Neural cell (in vitro differentiated cells): ENCODE measurements around the gene SMTNL2. TPM values are rescaled to one million over a fixed set of nuclear protein-coding genes. Genes with fewer than 3 reads are reported as not detected.

Source experiments
- H2AFZ ChIP-seq: fragments of 200-600, 300-800 bp; sonication (generic), shearing (Covaris generic); 2 replicates; pipeline ENCODE4 v1.6.0; 2014; ENCODE audit warnings: low read depth, mild to moderate bottlenecking, antibody characterized with exemption, low read length, moderate library complexity
- H3F3A ChIP-seq: fragments of 200-600 bp; shearing (Covaris generic); 2 replicates; pipeline ENCODE4 v1.6.1; 2016; ENCODE audit warnings: mild to moderate bottlenecking, moderate library complexity, mixed read lengths, antibody characterized with exemption, low read length; ENCODE audit not compliant: insufficient read depth, poor library complexity, severe bottlenecking
- H3K27ac ChIP-seq: fragments of 200-600, 300-800 bp; sonication (generic), shearing (Covaris generic); 2 replicates; pipeline ENCODE4 v1.5.1; 2014; ENCODE audit warnings: mild to moderate bottlenecking, low read length, moderate library complexity
- H3K27me3 ChIP-seq: fragments of 300-800, 200-600 bp; sonication (generic), shearing (Covaris generic); 2 replicates; pipeline ENCODE4 v1.6.0; 2014; ENCODE audit warnings: mild to moderate bottlenecking, low read depth, low read length, moderate library complexity; ENCODE audit not compliant: insufficient read depth
- H3K36me3 ChIP-seq: fragments of 300-800, 200-600 bp; sonication (generic), shearing (Covaris generic); 2 replicates; pipeline ENCODE4 v1.5.1; 2014; ENCODE audit warnings: mild to moderate bottlenecking, antibody characterized with exemption, low read length, moderate library complexity; ENCODE audit not compliant: insufficient read depth
- H3K4me2 ChIP-seq: fragments of 300-800, 200-600 bp; sonication (generic), shearing (Covaris generic); 2 replicates; pipeline ENCODE4 v1.6.0; 2014; ENCODE audit warnings: mild to moderate bottlenecking, low read length
- H3K4me3 ChIP-seq: fragments of 300-800, 200-600 bp; sonication (generic), shearing (Covaris generic); 2 replicates; pipeline ENCODE4 v1.5.1; 2014; ENCODE audit warnings: mild to moderate bottlenecking, low read length, moderate library complexity
- H3K79me2 ChIP-seq: fragments of 200-600 bp; shearing (Covaris generic); replicated peaks from 2 replicates; pipeline ENCODE4 v1.6.0; 2014; ENCODE audit warnings: mild to moderate bottlenecking, low read length, moderate library complexity; ENCODE audit not compliant: insufficient read depth
- H3K9ac ChIP-seq: fragments of 300-800, 200-600 bp; sonication (generic), shearing (Covaris generic); 2 replicates; pipeline ENCODE4 v1.6.1; 2016; ENCODE audit warnings: mild to moderate bottlenecking, low read length, mixed read lengths
- H3K9me2 ChIP-seq: fragments of 200-600 bp; shearing (Covaris generic); 2 replicates; pipeline ENCODE4 v1.6.1; 2016; ENCODE audit warnings: mild to moderate bottlenecking, low read length, mixed read lengths; ENCODE audit not compliant: insufficient read depth
- H3K9me3 ChIP-seq: fragments of 200-600, 300-800 bp; sonication (generic), shearing (Covaris generic); 2 replicates; pipeline ENCODE4 v1.6.1; 2016; ENCODE audit warnings: mild to moderate bottlenecking, mixed run types, low read length, moderate library complexity, mixed read lengths
- H4K20me1 ChIP-seq: fragments of 200-600 bp; shearing (Covaris generic); 2 replicates; pipeline ENCODE4 v1.6.1; 2016; ENCODE audit warnings: mild to moderate bottlenecking, mixed run types; ENCODE audit not compliant: insufficient read depth
- EP300 ChIP-seq: fragments of 450-650 bp; conservative IDR thresholded peaks from 2 replicates; pipeline ENCODE4 v1.6.1; 2014; ENCODE audit warnings: antibody characterized with exemption, mild to moderate bottlenecking, moderate library complexity; ENCODE audit not compliant: poor library complexity, severe bottlenecking
- EZH2 ChIP-seq: fragments of 200-600, 300-800 bp; shearing (Covaris generic), sonication (generic); IDR thresholded peaks from 2 replicates; pipeline ENCODE4 v1.6.1; 2014; ENCODE audit warnings: antibody characterized with exemption, low read length, borderline replicate concordance, mild to moderate bottlenecking; ENCODE audit not compliant: insufficient read depth, poor library complexity, severe bottlenecking
- MXI1 ChIP-seq: fragments of 450-650 bp; conservative IDR thresholded peaks from 2 replicates; pipeline ENCODE4 v1.6.1; 2014; ENCODE audit warnings: antibody characterized with exemption, mild to moderate bottlenecking; ENCODE audit not compliant: poor library complexity, severe bottlenecking
- POLR2AphosphoS5 ChIP-seq: IDR thresholded peaks from 2 replicates; pipeline ENCODE4 v1.6.1; 2012
- RAD21 ChIP-seq: fragments of 450-650 bp; conservative IDR thresholded peaks from 2 replicates; pipeline ENCODE4 v1.6.1; 2014; ENCODE audit warnings: antibody characterized with exemption, mild to moderate bottlenecking, moderate library complexity
- SMC3 ChIP-seq: fragments of 450-650 bp; conservative IDR thresholded peaks from 2 replicates; pipeline ENCODE4 v1.6.1; 2014; ENCODE audit warnings: antibody characterized with exemption, mild to moderate bottlenecking, moderate library complexity; ENCODE audit not compliant: poor library complexity
- TAF1 ChIP-seq: IDR thresholded peaks from 2 replicates; pipeline ENCODE4 v1.6.1; 2012; ENCODE audit warnings: low read depth
- polyA plus RNA-seq: library from polyadenylated mRNA; depleted of rRNA; stranded (reverse); fragments of >200 nt; gene quantifications from 2 replicates; pipeline ENCODE4 v1.2.3, GENCODE V29; 2014
- TF ChIP-seq, protein P1 (sequence below): fragments of 450-650 bp; IDR thresholded peaks from 2 replicates; pipeline ENCODE4 v1.5.1; 2014; ENCODE audit warnings: antibody characterized with exemption, mild to moderate bottlenecking, moderate library complexity; ENCODE audit not compliant: poor library complexity, severe bottlenecking
- TF ChIP-seq, protein P2 (sequence below): IDR thresholded peaks from 2 replicates; pipeline ENCODE4 v1.6.1; 2012; ENCODE audit warnings: borderline replicate concordance

SMTNL2 gene
- polyA plus RNA-seq, 1 donor from 2014 or later, result 0.81 TPM

DNA sequence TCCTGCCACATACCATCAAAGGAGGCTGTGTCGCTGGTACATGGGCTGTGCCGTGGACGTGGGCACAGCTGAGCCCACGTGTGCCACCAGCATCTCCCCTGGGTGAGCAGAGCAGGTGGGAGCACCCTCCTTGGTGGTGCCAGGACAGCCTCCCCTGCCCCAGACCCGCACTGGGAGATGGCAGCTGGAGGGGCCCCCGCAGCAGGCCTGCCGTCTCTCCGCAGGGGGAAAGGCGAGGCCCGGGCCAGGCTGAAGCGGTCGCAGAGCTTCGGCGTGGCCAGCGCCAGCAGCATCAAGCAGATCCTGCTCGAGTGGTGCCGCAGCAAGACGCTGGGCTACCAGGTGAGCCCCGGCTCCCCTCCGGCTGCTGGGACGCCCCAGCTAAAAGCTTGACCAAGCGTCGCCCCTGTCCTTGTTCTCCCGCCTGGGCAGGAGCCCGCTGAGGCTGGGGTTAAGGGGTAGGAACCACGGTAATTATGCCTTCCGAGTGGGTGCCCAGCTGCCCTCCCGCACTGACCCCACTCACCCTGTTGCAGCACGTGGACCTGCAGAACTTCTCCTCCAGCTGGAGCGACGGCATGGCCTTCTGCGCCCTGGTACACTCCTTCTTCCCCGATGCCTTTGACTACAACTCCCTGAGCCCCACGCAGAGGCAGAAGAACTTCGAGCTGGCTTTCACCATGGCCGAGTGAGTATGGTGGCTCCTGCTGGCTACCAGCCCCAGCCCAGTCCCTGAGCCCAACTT lies 12.5 kb downstream of the SMTNL2 start:
- TF ChIP-seq POLR2AphosphoS5 (no peak), TAF1 (no peak), SMC3 (no peak), MXI1 (no peak), RAD21 (no peak), EP300 (no peak), EZH2 (no peak)
- TF ChIP-seq, protein P1, sequence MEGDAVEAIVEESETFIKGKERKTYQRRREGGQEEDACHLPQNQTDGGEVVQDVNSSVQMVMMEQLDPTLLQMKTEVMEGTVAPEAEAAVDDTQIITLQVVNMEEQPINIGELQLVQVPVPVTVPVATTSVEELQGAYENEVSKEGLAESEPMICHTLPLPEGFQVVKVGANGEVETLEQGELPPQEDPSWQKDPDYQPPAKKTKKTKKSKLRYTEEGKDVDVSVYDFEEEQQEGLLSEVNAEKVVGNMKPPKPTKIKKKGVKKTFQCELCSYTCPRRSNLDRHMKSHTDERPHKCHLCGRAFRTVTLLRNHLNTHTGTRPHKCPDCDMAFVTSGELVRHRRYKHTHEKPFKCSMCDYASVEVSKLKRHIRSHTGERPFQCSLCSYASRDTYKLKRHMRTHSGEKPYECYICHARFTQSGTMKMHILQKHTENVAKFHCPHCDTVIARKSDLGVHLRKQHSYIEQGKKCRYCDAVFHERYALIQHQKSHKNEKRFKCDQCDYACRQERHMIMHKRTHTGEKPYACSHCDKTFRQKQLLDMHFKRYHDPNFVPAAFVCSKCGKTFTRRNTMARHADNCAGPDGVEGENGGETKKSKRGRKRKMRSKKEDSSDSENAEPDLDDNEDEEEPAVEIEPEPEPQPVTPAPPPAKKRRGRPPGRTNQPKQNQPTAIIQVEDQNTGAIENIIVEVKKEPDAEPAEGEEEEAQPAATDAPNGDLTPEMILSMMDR, result no peak
- TF ChIP-seq, protein P2, sequence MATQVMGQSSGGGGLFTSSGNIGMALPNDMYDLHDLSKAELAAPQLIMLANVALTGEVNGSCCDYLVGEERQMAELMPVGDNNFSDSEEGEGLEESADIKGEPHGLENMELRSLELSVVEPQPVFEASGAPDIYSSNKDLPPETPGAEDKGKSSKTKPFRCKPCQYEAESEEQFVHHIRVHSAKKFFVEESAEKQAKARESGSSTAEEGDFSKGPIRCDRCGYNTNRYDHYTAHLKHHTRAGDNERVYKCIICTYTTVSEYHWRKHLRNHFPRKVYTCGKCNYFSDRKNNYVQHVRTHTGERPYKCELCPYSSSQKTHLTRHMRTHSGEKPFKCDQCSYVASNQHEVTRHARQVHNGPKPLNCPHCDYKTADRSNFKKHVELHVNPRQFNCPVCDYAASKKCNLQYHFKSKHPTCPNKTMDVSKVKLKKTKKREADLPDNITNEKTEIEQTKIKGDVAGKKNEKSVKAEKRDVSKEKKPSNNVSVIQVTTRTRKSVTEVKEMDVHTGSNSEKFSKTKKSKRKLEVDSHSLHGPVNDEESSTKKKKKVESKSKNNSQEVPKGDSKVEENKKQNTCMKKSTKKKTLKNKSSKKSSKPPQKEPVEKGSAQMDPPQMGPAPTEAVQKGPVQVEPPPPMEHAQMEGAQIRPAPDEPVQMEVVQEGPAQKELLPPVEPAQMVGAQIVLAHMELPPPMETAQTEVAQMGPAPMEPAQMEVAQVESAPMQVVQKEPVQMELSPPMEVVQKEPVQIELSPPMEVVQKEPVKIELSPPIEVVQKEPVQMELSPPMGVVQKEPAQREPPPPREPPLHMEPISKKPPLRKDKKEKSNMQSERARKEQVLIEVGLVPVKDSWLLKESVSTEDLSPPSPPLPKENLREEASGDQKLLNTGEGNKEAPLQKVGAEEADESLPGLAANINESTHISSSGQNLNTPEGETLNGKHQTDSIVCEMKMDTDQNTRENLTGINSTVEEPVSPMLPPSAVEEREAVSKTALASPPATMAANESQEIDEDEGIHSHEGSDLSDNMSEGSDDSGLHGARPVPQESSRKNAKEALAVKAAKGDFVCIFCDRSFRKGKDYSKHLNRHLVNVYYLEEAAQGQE, result no peak
- Histone ChIP-seq H3K9me3 (no peaks in the 10 kb centered on the region), H2AFZ (no peak overlapping the region)

DNA sequence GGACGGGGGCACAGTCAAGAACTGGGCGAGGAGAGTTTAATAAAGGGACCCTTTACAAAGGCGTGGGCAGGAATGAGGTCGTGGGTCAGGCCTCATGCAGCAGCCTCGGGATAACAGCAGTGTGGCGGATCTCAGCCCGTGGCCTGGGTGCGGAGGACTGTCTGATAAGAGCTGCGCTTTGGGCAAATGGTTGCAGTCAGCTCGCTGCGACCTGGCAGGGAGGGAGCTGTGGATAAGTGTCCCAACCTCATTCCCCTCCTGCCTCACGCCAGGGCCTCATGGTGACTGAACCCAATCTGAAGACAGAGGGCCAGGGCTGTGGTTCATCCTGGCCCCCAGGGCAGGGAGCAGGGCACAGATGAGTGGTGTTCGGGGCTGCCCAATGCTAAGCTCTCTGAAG lies 13.6 kb downstream of the SMTNL2 start:
- no peak overlapping the region for H3K9ac ChIP-seq
- no peaks in the 10 kb centered on the region for H3K79me2 ChIP-seq
- no peaks in the 10 kb centered on the region for H3K27me3 ChIP-seq
- H3K9me2 ChIP-seq, result no peaks in the 10 kb centered on the region
- no peak overlapping the region for H3K4me2 ChIP-seq
- no peaks in the 10 kb centered on the region for H3F3A ChIP-seq
- no peak for TF ChIP-seq EZH2
- H3K9me3 ChIP-seq, result no peaks in the 10 kb centered on the region
- H3K27ac ChIP-seq, result no peak overlapping the region
- no peak overlapping the region for H3K4me3 ChIP-seq
- no peaks in the 10 kb centered on the region for H4K20me1 ChIP-seq
- H3K36me3 ChIP-seq, result no peaks in the 10 kb centered on the region
- no peak overlapping the region for H2AFZ ChIP-seq

More for the DNA sequence above, 12.5 kb downstream of the SMTNL2 start:
- Histone ChIP-seq H3F3A (no peaks in the 10 kb centered on the region), H3K27ac (no peak overlapping the region), H3K79me2 (no peaks in the 10 kb centered on the region), H3K36me3 (no peaks in the 10 kb centered on the region), H3K4me3 (no peak overlapping the region), H3K4me2 (no peak overlapping the region), H3K27me3 (no peaks in the 10 kb centered on the region), H3K9me2 (no peaks in the 10 kb centered on the region), H3K9ac (no peak overlapping the region), H4K20me1 (no peaks in the 10 kb centered on the region)
